Middle frontal gyrus (tissue), 1 donor: Measurements from ENCODE around the gene NKD1.

Experiments used
- DNase-seq: peaks from one replicate; pipeline ENCODE4 v3.0.0-alpha.2; 2015; ENCODE audit warnings: low spot score; ENCODE audit errors: extremely low spot score

NKD1 gene

GRCh38 chr16:50692999-50693781 lies 145.0 kb downstream of the NKD1 start, which contains the start of gene NOD2:
NOD2 (plus strand) TSS chr16:50693606; CDS start chr16:50699496, 5,890 bp downstream.
- DNase-seq, result no peak

GRCh38 chr16:50694206-50694605 lies 146.0 kb downstream of the NKD1 start:
- no peak for DNase-seq

GRCh38 chr16:50695017-50696000 lies 147.1 kb downstream of the NKD1 start:
- no peak for DNase-seq

- DNase-seq, result no peak
Observed at GRCh38 chr16:50696126-50696525, 147.9 kb downstream of the NKD1 start.

- DNase-seq, result no peak
Observed at GRCh38 chr16:50696575-50697420, 148.6 kb downstream of the NKD1 start.

- DNase-seq, result no peak
Observed at GRCh38 chr16:50697421-50697715, 149.2 kb downstream of the NKD1 start.

DNA sequence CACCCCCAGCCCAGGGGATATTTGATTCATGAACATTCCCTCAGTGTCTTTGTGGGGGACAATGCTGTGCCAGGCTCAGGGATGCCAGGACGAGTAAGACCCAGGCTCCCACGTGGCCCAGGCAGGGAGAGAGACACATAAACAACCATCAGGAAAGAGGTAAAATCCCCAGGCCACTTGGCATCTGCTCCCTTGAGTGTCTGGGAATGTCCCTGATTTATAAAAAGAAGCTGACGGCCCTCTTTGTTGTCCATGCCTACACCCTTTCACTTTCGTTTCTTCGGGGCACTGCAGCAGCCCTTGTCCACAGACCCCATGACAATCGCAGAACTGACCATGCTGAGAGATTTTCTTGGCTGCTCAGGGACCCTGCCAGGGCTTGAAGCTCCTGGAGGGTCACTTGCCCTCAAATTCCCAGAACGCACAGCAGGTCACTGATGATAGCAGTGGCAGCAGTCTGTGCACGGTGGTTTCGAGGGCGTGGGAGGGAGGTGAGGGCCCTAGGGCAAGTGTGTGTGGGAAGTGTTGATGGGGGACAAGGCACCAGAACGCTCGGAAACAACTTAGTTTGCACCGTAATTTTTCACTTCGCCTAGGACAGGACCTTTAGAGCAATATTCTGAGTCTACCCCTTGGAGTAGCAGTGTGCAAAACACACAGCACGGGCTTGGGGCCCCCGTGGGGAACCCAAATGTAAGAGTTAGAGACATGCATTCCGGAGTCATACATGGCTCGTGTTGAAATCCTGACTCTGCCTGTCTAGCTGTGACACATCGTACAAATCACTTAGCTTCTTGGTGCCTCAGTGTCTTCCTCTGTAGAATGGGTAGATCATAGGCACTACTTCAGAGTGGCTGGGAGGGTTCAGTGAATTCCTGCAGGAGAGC lies 149.9 kb downstream of the NKD1 start:
- no peak for DNase-seq
